Duodenal mucosa (tissue), 2 donors: ENCODE results near the gene MFSD1.
"Not testable (repeated sequence)": the region's sequence is repeated elsewhere in the genome, so short reads cannot be mapped to it uniquely, and the experiment has no call there.

Experiments used
- H3K27ac ChIP-seq: one replicate; pipeline ENCODE4 v1.7.0; 2013; ENCODE audit warnings: low read depth, low read length
- H3K27me3 ChIP-seq, 2 donors: one replicate each; pipeline ENCODE4 v1.7.0; 2013; ENCODE audit warnings: low read length in 2 of 2, control low read depth in 1 of 2; ENCODE audit not compliant: insufficient read depth in 2 of 2, control insufficient read depth in 1 of 2
- H3K36me3 ChIP-seq, 2 donors: one replicate each; pipeline ENCODE4 v1.7.0; 2013; ENCODE audit warnings: low read length in 2 of 2, control low read depth in 1 of 2; ENCODE audit not compliant: insufficient read depth in 2 of 2, control insufficient read depth in 1 of 2
- H3K4me1 ChIP-seq, 2 donors: one replicate each; pipeline ENCODE4 v1.7.0; 2013; ENCODE audit warnings: low read length in 2 of 2, control low read depth in 1 of 2; ENCODE audit not compliant: insufficient read depth in 2 of 2, control insufficient read depth in 1 of 2
- H3K4me3 ChIP-seq, 2 donors: one replicate each; pipeline ENCODE4 v1.7.0; 2013; ENCODE audit warnings: low read length in 2 of 2, low read depth in 1 of 2
- H3K9ac ChIP-seq, 2 donors: one replicate each; pipeline ENCODE4 v1.7.0; 2013; ENCODE audit warnings: low read length in 2 of 2, low read depth in 1 of 2
- H3K9me3 ChIP-seq, 2 donors: one replicate each; pipeline ENCODE4 v1.7.0; 2013; ENCODE audit warnings: low read length in 2 of 2, control low read depth in 1 of 2; ENCODE audit not compliant: control insufficient read depth in 1 of 2

MFSD1 gene

DNA sequence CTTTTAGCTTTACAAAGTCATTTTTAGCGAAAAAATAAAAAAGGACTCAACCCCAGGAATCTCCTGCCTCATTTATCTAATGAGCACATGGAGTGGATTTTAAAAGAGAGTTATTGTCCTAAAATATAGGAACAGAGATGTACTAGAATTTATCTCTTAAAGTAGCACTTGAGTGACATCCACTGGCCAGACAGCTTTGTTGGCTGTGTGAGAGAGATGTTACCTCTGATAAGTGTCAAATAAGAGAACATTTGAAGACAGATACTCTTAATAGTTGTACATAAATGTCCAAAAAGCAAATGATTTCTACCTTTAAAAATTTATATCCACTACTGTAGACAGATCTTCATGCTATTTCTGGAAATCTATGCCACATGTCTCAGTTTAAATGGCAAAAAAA is 12.3 kb upstream of the MFSD1 start:
- H3K4me1 ChIP-seq: peaks cover 0 to 5% of the 10 kb centered on the region in 2 donors
- H3K9ac ChIP-seq: no peak overlapping the region
- H3K27ac ChIP-seq: no peak overlapping the region
- no peaks in the 10 kb centered on the region for H3K27me3 ChIP-seq
- no peaks in the 10 kb centered on the region for H3K36me3 ChIP-seq
- H3K4me3 ChIP-seq: no peak overlapping the region
- H3K9me3 ChIP-seq: no peaks in the 10 kb centered on the region

DNA sequence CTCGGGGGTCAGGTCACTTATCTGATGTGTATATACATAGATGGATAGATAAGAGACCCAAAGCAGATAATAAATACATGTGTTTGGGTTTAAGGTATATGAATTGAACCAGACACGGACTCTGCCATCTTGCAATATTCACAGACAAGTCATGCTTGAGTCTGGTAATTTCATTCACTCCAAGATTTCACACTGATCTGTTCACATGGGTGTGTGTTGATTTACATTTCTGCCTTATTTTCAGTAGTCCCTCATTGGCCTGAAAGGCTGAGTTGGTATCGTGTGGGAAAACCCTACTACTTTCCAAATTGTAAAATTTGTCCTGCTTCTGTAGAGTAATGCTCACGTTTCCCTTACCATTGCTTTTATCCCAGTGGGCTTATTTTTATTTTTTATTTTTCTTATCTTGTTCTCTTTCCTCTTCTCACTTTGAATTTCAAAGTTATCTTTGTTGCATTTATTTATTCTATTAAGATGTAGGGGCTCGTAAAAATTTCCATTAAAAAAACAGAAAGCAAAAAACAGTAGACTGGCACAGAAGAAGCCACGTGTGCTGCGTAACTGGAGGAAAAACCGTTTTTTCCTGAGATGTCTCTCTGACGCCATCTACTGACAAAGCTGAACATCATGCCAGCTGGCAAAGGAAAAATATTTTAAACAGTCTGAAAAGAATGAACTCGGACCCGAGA is 10.8 kb upstream of the MFSD1 start:
- no peaks in the 10 kb centered on the region for H3K36me3 ChIP-seq
- peaks cover 0 to 5% of the 10 kb centered on the region in 2 donors for H3K4me1 ChIP-seq
- peak overlapping the region in 1 of 2 donors; percentile 17 for H3K4me3 ChIP-seq
- H3K27ac ChIP-seq: no peak overlapping the region
- no peaks in the 10 kb centered on the region for H3K9me3 ChIP-seq
- no peak overlapping the region for H3K9ac ChIP-seq
- no peaks in the 10 kb centered on the region for H3K27me3 ChIP-seq

DNA sequence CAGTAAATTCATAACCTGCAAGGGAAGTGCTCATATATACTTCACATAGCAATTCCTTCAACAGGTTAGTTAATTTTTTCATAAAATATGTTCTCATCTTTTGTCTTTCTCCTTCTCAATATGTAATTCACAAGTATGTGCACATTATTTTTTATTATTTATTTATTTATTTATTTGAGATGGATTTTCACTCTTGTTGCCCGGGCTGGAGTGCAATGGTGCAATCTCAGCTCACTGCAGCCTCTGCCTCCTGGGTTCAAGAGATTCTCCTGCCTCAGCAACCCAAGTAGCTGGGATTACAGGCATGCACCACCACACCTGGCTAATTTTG is 10.3 kb upstream of the MFSD1 start:
- not testable (repeated sequence) for H3K27me3 ChIP-seq, H3K36me3 ChIP-seq, H3K27ac ChIP-seq, H3K9ac ChIP-seq, H3K9me3 ChIP-seq, H3K4me3 ChIP-seq, H3K4me1 ChIP-seq

DNA sequence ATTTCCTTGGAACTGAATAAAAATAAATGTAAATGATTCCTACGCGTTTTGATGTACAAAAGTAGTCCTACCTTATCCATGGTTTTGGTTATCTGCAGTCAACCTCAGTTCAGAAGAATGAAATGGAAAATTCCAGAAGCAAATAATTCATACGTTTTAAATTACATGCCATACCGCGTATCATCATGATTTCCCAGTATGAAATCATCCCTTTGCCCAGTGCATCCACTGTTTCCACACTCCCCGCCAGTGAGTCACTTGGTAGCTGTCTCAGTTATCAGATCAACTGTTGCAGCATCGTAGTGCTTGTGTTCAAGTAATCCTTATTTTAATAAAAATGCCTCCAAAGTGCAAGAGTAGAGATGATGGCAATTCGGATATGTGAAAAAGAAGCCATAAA is 9.1 kb upstream of the MFSD1 start:
- no peaks in the 10 kb centered on the region for H3K9me3 ChIP-seq
- H3K9ac ChIP-seq: no peak overlapping the region
- no peaks in the 10 kb centered on the region for H3K27me3 ChIP-seq
- no peaks in the 10 kb centered on the region for H3K36me3 ChIP-seq
- no peak overlapping the region for H3K27ac ChIP-seq
- peaks cover 0 to 5% of the 10 kb centered on the region in 2 donors for H3K4me1 ChIP-seq
- no peak overlapping the region for H3K4me3 ChIP-seq

DNA sequence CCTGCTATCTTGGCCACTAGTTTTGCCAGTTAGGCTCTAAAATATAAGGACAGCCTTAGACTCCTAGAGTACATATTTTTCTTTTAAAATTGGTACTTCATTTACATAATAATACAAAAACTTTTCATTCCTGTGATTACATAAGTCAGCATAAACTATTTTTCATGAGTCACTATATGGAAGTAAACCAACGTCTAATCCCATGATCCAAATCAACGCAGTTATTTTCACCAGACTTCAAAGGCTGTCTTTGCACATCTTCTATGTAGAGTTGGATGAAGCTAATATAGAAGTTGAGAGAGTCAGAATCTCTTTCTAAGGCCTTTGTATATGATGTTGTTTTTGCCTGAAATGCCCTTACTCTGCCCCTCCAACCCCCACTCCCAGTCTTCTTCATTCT is 7.6 kb upstream of the MFSD1 start:
- no peak overlapping the region for H3K4me3 ChIP-seq
- H3K27me3 ChIP-seq: no peaks in the 10 kb centered on the region
- no peak overlapping the region for H3K27ac ChIP-seq
- peaks cover 0 to 5% of the 10 kb centered on the region in 2 donors for H3K4me1 ChIP-seq
- H3K9me3 ChIP-seq: no peaks in the 10 kb centered on the region
- H3K9ac ChIP-seq: no peak overlapping the region
- H3K36me3 ChIP-seq: no peaks in the 10 kb centered on the region

DNA sequence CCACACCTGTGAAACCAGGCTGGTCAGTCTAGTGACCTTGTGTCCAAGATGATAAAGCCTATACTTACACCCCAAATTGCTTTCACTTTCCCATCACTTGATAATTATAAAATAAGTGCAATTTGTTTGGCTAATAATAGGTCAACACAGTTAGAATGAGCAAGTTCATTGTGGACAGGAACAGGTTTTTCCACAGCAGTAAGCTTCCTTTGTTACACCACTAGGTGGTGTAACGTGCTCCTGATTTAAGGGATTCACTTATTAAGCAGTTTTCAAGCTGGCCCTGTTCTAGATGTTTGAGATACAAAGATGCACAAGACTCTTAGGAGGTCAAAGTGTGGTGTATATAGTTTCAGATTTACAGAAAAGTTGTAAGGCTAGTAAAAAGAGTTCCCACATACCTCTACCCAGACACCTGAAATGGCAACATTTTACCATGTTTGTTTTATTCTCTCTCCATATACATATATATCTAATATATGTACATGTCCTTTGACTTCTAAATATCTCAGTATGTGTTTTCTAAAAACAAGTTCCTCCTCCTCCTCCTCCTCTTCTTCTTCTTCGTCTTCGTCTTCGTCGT is 6.8 kb upstream of the MFSD1 start:
- Histone ChIP-seq H3K36me3 (no peaks in the 10 kb centered on the region), H3K27ac (no peak overlapping the region), H3K9ac (no peak overlapping the region), H3K4me3 (no peak overlapping the region), H3K9me3 (no peaks in the 10 kb centered on the region), H3K4me1 (peaks cover 0 to 5% of the 10 kb centered on the region in 2 donors), H3K27me3 (no peaks in the 10 kb centered on the region)

DNA sequence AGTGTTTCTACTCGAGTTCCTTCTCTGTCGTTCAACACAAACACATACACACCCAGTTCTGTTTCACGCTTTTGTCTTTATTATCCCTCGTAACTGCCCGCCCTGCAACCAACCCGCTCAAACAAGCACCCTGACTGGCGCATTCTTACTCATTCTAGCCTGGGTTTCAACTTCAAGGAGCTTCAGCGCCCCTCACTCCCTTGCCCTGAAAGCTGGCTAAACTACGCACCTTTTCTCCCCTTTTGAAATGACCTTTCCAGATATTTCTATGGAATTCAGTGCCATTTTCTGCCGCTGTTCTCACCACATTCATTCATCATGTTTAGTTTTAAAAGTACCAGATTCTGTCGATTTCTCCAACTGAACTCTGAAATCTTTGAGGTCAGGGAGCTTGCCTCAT is 653 bp upstream of the MFSD1 start:
- H3K9ac ChIP-seq: peak overlapping the region; percentile 65 to 92
- peak overlapping the region; percentile 61 for H3K27ac ChIP-seq
- no peaks in the 10 kb centered on the region for H3K27me3 ChIP-seq
- H3K36me3 ChIP-seq: peaks cover 0 to 4% of the 10 kb centered on the region in 2 donors
- H3K9me3 ChIP-seq: no peaks in the 10 kb centered on the region
- peaks cover 15 to 21% of the 10 kb centered on the region in 2 donors for H3K4me1 ChIP-seq
- peak overlapping the region; percentile 93 to 98 for H3K4me3 ChIP-seq

DNA sequence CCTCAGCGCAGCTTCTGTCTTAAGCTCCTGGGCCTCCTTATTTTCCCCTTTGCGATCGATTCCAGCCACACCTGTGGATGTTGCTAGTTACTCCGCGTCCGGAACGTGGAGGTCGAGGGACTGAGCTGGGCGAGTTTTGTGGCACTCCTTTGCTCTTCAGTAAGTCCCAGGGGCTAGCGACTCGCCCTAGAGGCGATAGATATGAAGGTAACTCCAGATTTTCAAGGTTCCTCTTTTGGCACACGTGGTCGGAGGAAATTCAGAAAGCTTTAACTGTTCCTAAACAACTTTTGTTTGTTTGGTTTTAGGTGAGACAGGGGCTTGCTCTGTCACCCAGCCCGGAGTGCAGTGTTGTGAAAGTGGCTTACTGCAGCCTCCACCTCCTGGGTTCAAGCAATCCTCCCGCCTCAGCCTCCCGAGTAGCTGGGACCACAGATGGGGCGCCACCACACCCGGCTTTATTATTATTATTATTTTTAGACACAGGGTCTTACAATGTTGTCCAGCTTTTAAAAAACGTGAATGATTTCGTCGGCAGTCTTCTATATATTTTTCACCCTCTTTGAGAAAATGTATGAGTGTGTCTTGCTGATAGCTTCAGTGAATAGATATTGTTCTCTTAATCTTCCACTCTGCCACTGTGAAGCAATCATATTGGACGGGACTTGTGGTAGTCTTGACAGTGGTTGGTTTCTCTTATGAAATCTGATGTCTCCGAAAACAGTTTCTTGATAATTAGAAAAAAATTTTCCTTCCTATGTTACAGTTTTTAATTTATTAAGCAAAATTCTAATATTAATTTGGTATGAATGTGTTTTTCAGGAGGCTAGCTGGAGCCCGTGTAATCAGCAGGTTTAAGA is 785 bp downstream of the MFSD1 start:
- Histone ChIP-seq H3K36me3 (peaks cover 2 to 4% of the 10 kb centered on the region in 2 donors), H3K9ac (peak overlapping the region; percentile 84 to 92), H3K27ac (peak overlapping the region; percentile 71), H3K27me3 (no peaks in the 10 kb centered on the region), H3K4me3 (peak overlapping the region; percentile 93 to 98), H3K4me1 (peaks cover 15 to 21% of the 10 kb centered on the region in 2 donors), H3K9me3 (no peaks in the 10 kb centered on the region)

DNA sequence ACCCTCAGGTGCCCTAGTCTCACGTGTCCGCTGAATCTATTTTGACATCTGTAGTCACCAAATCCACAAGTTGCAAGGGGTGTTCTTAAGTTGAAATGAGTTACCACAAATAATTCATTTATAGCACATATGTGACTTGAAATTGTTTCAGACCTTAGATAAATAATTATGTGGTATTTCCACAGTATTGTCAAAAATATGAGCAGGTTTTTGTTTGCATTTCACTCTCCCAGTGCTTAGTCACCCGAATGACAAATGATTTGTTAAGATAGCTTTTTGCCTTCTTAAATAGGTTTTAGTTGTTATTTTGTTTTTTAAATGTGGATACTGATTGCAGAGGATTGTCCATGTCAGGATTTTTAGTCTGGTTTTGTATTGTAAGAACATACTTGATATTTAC is 2.6 kb downstream of the MFSD1 start:
- no peak overlapping the region for H3K27ac ChIP-seq
- H3K9ac ChIP-seq: no peak overlapping the region
- H3K36me3 ChIP-seq: peaks cover 17% of the 10 kb centered on the region in 2 donors
- no peaks in the 10 kb centered on the region for H3K27me3 ChIP-seq
- H3K9me3 ChIP-seq: no peaks in the 10 kb centered on the region
- no peak overlapping the region for H3K4me3 ChIP-seq
- peaks cover 15 to 21% of the 10 kb centered on the region in 2 donors for H3K4me1 ChIP-seq

DNA sequence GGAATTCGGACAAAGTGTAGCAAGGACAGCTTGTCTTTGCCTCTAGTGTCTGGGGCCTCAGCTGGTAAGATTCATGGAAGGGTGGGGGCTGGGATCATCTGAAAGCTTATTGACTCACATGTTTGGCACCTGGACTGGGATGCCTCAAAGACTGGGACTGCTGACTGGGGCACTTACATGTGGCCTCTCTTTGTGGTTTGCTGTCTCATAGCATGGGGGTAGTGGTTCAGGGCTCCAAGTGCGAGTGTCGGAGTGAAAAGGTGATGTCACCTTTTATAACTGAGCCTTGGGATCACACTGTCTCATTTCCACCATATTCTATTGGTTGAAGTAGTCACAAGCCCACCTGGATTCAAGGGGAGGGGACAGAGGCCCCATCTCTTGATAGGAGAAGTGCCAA is 6.8 kb downstream of the MFSD1 start:
- peaks cover 37% of the 10 kb centered on the region in 2 donors for H3K36me3 ChIP-seq
- H3K27ac ChIP-seq: no peak overlapping the region
- H3K4me1 ChIP-seq: peaks cover 0 to 4% of the 10 kb centered on the region in 2 donors
- no peak overlapping the region for H3K4me3 ChIP-seq
- H3K9me3 ChIP-seq: no peaks in the 10 kb centered on the region
- H3K9ac ChIP-seq: no peak overlapping the region
- H3K27me3 ChIP-seq: no peaks in the 10 kb centered on the region
